Endometrium (tissue), 2 donors: ENCODE measurements around the gene TBC1D19.
"Not testable (repeated sequence)": the region's sequence is repeated elsewhere in the genome, so short reads cannot be mapped to it uniquely, and the experiment has no call there.

Source experiments
- FAIRE-seq: peaks from 2 replicates; lab custom pipeline; 2012; peaks lifted over from hg19 to GRCh38; lab: Jason Lieb, UNC
- donor health status: control.
- donor health status: control.

The TBC1D19 gene

DNA sequence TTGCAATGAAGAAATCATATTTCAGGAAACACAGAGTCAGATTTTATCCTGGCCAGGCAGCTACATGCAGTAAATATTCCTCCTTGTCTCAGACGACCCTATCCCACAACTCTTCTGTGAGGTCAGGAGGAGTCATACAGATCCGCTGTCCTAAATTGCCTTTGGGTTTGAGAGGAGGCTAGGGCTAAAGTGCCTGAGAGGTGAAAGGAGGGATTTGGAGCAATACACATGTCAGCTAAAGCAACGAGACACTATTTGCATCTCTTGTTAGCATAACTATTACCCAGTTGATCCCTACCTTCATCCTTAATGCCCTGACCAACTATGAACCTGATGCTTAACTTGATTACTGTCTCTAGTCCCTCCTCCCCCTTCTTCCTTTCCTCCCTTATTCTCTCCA is 98.6 kb downstream of the TBC1D19 start:
- no peak for FAIRE-seq

GRCh38 chr4:26685250-26685649 is 101.4 kb downstream of the TBC1D19 start:
- FAIRE-seq, result no peak

- no peak for FAIRE-seq
Observed at GRCh38 chr4:26687728-26688127, 103.8 kb downstream of the TBC1D19 start.

DNA sequence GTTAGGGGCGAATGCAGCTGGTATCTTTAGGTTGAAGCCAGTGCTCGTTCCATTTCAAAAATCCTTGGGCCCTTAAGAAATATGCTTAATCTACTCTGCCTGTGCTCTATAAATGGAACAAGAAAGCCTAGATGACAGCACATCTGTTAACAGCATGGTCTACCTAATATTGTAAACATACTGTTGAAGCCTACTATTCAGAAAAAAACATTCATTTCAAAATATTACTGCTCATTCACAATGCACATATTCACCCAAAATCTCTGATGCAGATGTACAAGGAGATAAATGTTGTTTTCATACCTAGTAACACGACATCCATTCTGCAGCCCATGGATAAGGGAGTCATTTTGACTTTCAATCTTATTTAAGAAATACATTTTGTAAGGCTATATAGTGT is 106.6 kb downstream of the TBC1D19 start:
- FAIRE-seq, result no peak

DNA sequence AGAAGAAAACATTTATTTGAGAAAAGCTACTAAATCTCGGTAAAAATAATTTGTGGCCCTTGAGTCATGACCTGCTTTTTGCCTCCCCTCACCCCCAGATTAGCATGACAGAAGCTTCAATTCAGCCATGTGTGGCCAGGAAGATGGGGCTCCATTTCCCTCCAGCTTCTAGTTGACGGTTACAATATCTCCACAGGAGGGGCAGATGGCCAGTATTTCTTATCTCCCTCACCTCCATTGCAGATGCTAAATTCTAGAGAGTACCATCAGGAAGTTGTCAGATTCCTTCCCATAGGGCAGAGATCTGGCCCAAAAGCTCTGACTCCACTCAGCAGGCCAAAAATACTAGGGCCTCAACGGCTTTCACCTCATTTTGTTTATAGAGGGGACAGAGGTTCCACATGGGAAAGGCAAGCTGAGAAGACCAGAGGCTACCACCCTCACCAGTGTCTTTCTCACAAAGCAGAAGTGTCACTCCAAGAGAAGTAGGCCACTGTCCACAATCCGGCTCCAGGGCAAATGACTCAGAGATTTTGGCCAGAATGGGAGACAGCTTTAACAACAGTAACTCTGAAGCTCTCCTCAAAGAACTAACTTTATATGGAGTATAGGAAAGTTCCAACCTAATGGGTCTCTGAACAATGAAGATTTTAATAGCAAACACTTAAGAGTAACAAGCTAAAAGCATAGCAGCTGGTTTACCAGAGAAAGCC is 108.3 kb downstream of the TBC1D19 start:
- no peak for FAIRE-seq

GRCh38 chr4:26694131-26694530 is 110.2 kb downstream of the TBC1D19 start:
- not testable (repeated sequence) for FAIRE-seq

- FAIRE-seq, result no peak
Observed at GRCh38 chr4:26700110-26700509, 116.2 kb downstream of the TBC1D19 start.

DNA sequence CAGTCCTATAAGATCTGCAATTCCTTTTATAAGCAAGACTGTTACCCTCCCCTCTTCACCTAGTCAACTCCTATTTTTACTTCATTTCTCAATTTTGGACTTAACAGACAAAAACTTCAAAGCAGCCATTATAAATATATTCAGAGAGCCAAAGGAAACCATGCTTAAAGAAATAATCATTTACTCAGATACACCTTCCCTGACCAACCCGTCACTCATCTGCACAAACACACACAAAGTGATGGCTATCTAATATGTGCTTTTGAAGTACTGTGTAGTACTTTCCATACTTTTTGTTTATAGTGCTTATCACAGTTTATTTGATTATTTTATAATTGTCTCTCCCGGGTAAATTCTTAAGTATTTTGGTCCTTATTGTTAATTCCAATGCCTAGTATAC is 117.2 kb downstream of the TBC1D19 start:
- FAIRE-seq, result no peak

DNA sequence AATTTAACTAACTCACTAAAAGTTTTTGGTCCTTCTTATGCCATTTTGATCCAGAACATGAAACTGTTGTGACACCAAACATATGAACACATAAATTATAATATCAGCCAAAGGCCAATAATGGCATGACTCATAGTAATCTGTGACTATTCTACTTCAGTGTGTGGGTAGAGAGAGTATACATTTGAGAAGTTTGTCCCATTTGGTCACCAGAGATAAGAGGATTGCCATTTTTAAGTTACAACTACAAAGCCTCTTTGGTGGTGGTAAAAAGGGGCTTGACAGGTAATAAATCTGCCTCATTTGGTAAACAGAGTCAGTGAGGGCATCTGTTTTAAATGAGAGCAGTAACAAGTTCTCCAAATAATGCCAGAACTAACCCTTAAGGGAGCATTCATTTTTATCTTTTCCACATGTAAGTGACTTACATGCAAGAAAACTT is 117.9 kb downstream of the TBC1D19 start:
- FAIRE-seq, result no peak

DNA sequence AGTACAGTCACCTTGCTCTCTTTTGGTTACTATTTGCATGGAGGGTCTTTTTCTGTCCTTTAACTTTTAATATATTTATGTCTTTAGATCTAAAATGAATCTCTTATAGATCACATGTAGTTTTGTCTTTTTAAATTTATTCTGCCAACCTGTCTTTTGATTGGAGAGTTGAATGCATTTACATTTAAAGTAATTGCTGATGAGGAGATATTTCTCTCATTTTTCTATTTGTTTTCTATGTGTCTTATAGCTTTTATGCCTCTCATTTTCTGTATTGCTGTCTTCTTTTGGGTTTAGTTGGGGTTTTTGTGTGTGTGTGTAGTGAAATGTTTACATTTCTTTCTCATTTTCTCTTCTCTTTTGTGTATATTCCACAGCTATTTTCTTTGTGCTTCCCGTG is 123.5 kb downstream of the TBC1D19 start:
- no peak for FAIRE-seq

GRCh38 chr4:26709246-26709645 is 125.4 kb downstream of the TBC1D19 start:
- FAIRE-seq, result no peak

GRCh38 chr4:26713563-26714151 is 129.8 kb downstream of the TBC1D19 start:
- FAIRE-seq, result no peak

DNA sequence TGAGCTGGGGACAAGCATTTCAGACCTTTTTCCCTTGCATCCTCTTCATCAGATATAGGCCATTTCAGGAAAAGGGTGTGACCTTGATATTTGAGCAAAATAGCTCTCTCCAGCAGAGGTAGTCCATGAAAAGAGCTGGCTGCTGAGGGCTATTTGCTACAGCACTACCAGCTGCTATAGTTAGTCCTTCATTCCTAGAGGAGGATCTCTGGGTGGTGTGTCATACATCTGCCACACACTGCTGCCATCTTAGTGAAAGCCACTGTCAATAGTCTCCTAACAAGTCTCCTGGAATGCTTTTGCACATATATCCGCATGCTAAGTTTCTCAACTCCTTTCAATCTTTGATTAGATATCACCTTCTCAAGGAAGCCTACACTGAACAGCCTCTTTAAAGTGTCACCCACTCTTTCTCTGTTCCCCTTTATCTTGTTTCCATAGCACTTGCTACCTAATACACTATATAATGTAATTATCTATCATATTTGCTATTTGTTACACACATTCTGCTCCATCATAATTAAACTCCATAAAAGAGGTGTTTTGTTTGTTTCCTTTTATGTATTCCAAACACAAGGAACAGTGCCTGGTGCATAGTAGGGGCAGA is 131.9 kb downstream of the TBC1D19 start:
- no peak for FAIRE-seq

DNA sequence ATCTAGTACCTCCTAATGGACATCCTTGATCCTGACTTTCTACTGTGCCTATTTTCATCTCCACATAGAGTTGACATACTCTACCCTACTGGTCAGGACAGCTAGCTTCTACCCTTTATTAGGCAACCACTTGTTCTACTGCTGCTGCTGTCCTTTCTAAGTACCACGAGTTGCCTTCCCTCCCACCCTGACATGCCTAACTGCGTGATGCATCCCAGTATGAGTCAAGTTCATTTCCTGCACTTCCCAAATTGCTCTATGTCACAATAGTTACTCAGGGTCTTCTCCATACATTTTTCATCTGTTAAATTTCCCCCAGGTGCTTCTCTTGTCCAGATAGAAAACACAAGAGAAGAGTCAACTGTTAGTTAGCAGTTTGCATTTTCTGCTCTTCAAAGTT is 133.4 kb downstream of the TBC1D19 start:
- no peak for FAIRE-seq

DNA sequence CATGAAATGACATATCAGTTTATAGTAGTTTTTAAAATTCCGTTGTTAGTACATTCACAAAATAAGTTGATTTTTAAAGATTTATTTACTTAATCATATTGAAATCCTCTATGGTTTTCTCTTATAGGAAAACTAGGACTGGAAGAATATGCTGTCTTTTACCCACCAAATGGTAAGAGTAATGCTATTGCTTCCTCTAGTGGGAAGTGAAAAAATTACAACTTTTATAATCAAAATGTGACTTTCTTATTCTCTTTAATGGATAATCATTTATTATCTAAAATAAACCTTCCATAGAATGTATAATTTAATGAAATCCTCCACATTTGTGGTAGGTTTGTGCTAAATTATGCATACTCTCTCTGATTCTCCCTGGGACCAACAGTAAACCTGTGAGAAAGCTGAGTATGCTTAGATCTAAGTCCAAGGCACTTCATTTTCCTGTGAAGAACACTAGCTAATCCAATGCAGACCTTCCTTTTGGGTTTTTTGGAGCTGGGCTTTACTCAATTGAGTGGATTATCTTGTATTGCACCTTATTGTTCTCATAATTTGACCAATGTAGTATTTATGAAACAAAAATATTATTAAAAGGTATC is 136.2 kb downstream of the TBC1D19 start:
- peak; percentile 90 for FAIRE-seq

GRCh38 chr4:26721685-26722084 is 137.8 kb downstream of the TBC1D19 start:
- FAIRE-seq, result no peak

DNA sequence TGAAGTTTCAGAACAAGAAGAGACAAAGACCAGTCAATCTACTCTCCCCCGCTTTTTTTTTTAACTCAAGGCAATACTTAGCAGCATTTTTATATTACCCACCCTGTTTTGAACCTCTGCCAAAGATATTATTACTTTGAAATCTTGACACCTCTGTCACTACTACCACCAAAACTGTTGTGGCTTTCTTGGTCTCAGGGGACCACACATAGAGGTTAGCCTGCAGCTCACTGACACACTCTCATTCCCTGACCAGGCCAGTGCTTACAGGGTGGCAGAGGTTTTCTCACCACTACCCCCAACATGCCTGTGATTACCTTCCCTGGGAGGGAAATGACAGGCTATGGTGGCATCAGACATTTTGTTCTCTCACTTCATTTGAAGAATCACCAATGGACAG is 139.3 kb downstream of the TBC1D19 start:
- no peak for FAIRE-seq

DNA sequence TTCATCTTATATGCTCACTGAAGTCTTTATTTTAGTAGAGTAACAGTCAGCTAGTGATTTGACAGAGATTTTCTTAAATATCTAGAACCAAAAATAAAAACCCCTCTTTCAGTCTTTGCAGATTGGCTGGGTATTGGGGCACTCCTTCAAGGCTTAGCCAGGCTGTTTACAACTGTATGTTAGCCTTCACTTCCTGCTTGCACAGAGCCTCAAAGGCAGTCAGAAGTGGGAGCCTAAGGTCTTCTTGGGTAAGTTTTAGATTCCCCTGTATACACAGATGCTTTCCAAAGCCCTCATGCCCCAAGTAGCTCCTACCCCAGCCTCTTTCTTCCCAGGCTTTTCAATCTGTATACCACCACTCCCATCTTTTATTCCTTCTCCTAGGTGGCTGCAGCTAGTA is 140.7 kb downstream of the TBC1D19 start:
- no peak for FAIRE-seq

DNA sequence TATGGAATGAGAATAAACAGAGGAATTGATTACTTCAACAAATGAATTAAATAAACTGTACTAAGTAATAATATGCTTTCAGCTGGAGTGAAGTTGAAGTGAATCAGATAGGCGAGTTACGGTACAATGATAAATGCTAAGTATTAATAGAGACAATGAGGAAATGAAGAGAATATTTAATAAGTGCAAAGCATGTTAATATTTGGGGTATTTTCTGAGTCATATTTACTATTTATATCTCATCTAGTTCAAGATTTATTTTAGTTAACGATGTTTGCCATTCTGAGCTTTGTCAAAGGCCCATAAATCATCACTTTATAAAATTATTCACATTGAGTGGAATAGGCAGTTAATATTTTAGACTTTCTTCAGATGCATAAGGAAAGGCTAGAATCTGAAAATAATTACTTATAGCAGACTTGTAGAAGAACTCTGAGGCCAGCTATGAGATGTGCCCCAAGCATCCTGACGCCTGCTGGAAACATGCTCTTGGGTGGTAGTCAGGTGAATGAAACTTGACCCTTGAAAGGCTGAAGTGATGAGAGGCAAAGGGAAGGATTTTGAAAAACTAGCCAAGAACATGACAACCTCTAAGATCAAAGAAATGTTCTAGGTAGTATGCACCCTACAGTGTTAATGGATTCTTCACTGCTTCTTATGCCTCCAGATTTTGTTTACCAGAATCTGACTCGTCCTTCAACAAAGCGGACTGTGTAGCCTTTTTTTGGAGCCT is 142.9 kb downstream of the TBC1D19 start:
- FAIRE-seq, result no peak

DNA sequence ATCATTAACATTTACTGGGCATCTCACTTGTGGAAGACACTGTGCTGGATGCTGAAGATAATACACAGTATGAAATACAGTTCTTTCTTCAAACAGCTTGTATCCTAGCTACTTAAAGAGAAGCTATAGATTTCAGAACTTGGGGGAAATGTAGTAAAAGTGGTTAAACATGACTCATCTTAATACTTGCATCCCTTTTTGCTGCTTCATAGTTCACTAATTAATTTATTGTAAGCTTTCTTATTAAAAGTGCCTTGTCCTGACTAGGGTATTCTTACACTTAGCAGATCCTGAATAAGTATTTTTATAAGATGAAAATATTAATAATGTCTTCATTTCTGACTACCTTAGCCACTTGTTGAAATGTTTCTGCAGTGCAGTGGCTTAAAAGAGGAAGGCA is 144.0 kb downstream of the TBC1D19 start:
- FAIRE-seq, result no peak

DNA sequence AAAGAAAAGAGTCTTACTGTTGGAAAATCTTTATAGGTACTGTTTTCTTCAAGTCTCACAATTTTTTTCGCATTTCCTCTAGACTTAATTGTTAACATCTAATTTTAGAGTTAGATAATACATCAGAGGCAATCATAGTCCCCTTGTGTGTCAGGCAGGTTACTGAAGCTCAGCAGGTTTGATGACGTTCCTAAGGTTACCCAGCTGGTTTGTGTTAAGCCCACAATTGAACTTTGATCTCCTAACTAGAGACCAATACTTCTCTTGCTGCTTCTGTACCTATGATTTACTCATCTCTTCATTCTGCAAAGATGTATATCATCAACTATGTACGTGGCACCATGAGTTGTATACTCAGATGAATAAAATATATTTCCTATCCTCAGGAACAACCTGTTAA is 145.1 kb downstream of the TBC1D19 start:
- FAIRE-seq, result no peak

- FAIRE-seq, result no peak
Observed at GRCh38 chr4:26729547-26729946, 145.7 kb downstream of the TBC1D19 start.
